GM12864 (cell line): Measurements from ENCODE around the gene FES.

Experiments used
- DNase-seq: peaks from one replicate; pipeline ENCODE4 v3.0.0-alpha.2; 2011; ENCODE audit warnings: low read depth
- H3K4me3 ChIP-seq: 2 replicates; pipeline ENCODE4 v1.5.1; 2011; ENCODE audit warnings: mild to moderate bottlenecking, low read depth, low read length, control low read depth
- CTCF ChIP-seq: IDR thresholded peaks from 2 replicates; pipeline ENCODE4 v1.5.1; 2011; ENCODE audit warnings: low read depth, mild to moderate bottlenecking, moderate library complexity, low read length, control low read depth, inconsistent platforms; ENCODE audit errors: missing control alignments

FES gene

GRCh38 chr15:90941038-90941437 is 56.7 kb downstream of the FES start:
- TF ChIP-seq CTCF, result no peak
- H3K4me3 ChIP-seq, result no peak overlapping the region
- DNase-seq, result no peak

- H3K4me3 ChIP-seq, result no peak overlapping the region
- TF ChIP-seq CTCF, result no peak
- no peak for DNase-seq
These were observed 58.2 kb downstream of the FES start for GRCh38 chr15:90942354-90943120.

GRCh38 chr15:90945091-90945490 is 60.8 kb downstream of the FES start:
- no peak for TF ChIP-seq CTCF
- DNase-seq, result no peak
- H3K4me3 ChIP-seq, result no peak overlapping the region
